H1 (cell line): Measurements from ENCODE around the gene CEBPB. TPM values are rescaled to one million over a fixed set of nuclear protein-coding genes. Genes with fewer than 3 reads are reported as not detected.

Experiments
- CTCF ChIA-PET: fragments of 300-600 bp; sonication (Branson Sonifier 250); formaldehyde crosslinking; loops from one replicate; lab custom pipeline; 2021; ENCODE audit not compliant: partially characterized antibody; lab: Charles Lee
- POLR2A ChIA-PET: fragments of 300-600 bp; sonication (Branson Sonifier 250); formaldehyde crosslinking; loops from one replicate; lab custom pipeline; 2021; ENCODE audit warnings: inconsistent platforms; ENCODE audit not compliant: partially characterized antibody; lab: Charles Lee
- DNase-seq, 2 experiments: peaks; one replicate each; pipeline versions ENCODE4 v3.0.0 to v3.0.0-alpha.2; 2010 to 2022; ENCODE audit warnings: low spot score in 2 of 2, low read depth in 1 of 2, mixed read lengths in 1 of 2
- FAIRE-seq: peaks from 2 replicates; lab custom pipeline; 2011; peaks lifted over from hg19 to GRCh38; lab: Jason Lieb, UNC
- H2AFZ ChIP-seq: 2 replicates; pipeline ENCODE4 v1.8.1; 2012; ENCODE audit warnings: low read length, inconsistent platforms
- H2AK5ac ChIP-seq: 2 replicates; pipeline ENCODE4 v1.6.1; 2013; ENCODE audit warnings: low read depth, low read length
- H2BK120ac ChIP-seq: replicated peaks from 2 replicates; pipeline ENCODE3; 2013; ENCODE audit warnings: low read depth, low read length, inconsistent platforms
- H2BK12ac ChIP-seq: 2 replicates; pipeline ENCODE4 v1.6.1; 2013; ENCODE audit warnings: low read depth, low read length
- H2BK15ac ChIP-seq: 2 replicates; pipeline ENCODE4 v1.6.1; 2013; ENCODE audit warnings: low read length
- H2BK20ac ChIP-seq: 2 replicates; pipeline ENCODE4 v1.6.1; 2013; ENCODE audit warnings: low read length
- H2BK5ac ChIP-seq: 2 replicates; pipeline ENCODE4 v1.6.1; 2013; ENCODE audit warnings: low read depth, low read length
- H3K14ac ChIP-seq: 2 replicates; pipeline ENCODE4 v1.6.1; 2013; ENCODE audit warnings: inconsistent platforms; ENCODE audit not compliant: insufficient read length
- H3K18ac ChIP-seq: 2 replicates; pipeline ENCODE4 v1.6.1; 2013; ENCODE audit warnings: low read length; ENCODE audit errors: extremely low read depth
- H3K23ac ChIP-seq: 2 replicates; pipeline ENCODE4 v1.6.1; 2013; ENCODE audit warnings: inconsistent platforms; ENCODE audit not compliant: insufficient read length
- H3K23me2 ChIP-seq: 2 replicates; pipeline ENCODE4 v1.6.1; 2013; ENCODE audit warnings: low read depth, low read length
- H3K27ac ChIP-seq: 2 replicates; pipeline ENCODE4 v1.6.1; 2011; ENCODE audit warnings: low read depth, low read length, inconsistent platforms
- H3K27me3 ChIP-seq, 4 experiments: replicated peaks in 1 of 4; 1 replicate in 1 of 4; 2 replicates in 3 of 4; pipeline versions ENCODE4 v1.6.1 to v1.8.1; 2011 to 2013; ENCODE audit warnings: low read length in 3 of 4, mild to moderate bottlenecking in 3 of 4, inconsistent platforms in 2 of 4, mixed read lengths in 2 of 4, moderate library complexity in 1 of 4; ENCODE audit not compliant: control insufficient read depth in 3 of 4, insufficient read depth in 3 of 4; ENCODE audit errors: extremely low read depth in 1 of 4
- H3K36me3 ChIP-seq, 4 experiments: 2 replicates each; pipeline versions ENCODE4 v1.6.1 to v1.8.1; 2011 to 2013; ENCODE audit warnings: mild to moderate bottlenecking in 4 of 4, low read length in 3 of 4, moderate library complexity in 2 of 4, control low read depth in 1 of 4, inconsistent platforms in 1 of 4; ENCODE audit not compliant: insufficient read depth in 4 of 4, control insufficient read depth in 2 of 4
- H3K4ac ChIP-seq: replicated peaks from 2 replicates; pipeline ENCODE3; 2013; ENCODE audit warnings: low read length, low read depth, mixed read lengths, inconsistent platforms; ENCODE audit not compliant: insufficient read length
- H3K4me1 ChIP-seq, 4 experiments: replicated peaks in 1 of 4; 1 replicate in 1 of 4; 2 replicates in 3 of 4; pipeline versions ENCODE4 v1.6.1 to v1.8.1; 2011 to 2013; ENCODE audit warnings: low read length in 3 of 4, inconsistent platforms in 2 of 4, mixed read lengths in 1 of 4; ENCODE audit not compliant: insufficient read depth in 4 of 4, control insufficient read depth in 3 of 4
- H3K4me2 ChIP-seq, 2 experiments: 2 replicates each; pipeline versions ENCODE4 v1.6.1 to v1.8.1; 2011 to 2013; ENCODE audit warnings: low read depth in 2 of 2, low read length in 2 of 2, control low read depth in 1 of 2, inconsistent platforms in 1 of 2, mild to moderate bottlenecking in 1 of 2; ENCODE audit not compliant: insufficient read depth in 1 of 2
- H3K4me3 ChIP-seq, 4 experiments: fragments of 200-600, 300-600 bp in 1 of 4; sonication (generic), shearing (Covaris generic), sonication (Bioruptor Twin) in 1 of 4; 2 replicates each; pipeline versions ENCODE4 v1.5.1 to v1.8.1; 2011 to 2016; ENCODE audit warnings: low read length in 4 of 4, low read depth in 3 of 4, control low read depth in 2 of 4, inconsistent platforms in 2 of 4, mild to moderate bottlenecking in 2 of 4, mixed read lengths in 1 of 4, moderate library complexity in 1 of 4; ENCODE audit not compliant: insufficient read depth in 2 of 4; ENCODE audit errors: extremely low read depth in 1 of 4
- H3K56ac ChIP-seq: replicated peaks from 2 replicates; pipeline ENCODE3; 2013; ENCODE audit warnings: low read depth, mild to moderate bottlenecking, mixed read lengths, low read length, inconsistent platforms; ENCODE audit not compliant: insufficient read length
- H3K79me1 ChIP-seq: 2 replicates; pipeline ENCODE4 v1.6.1; 2013; ENCODE audit warnings: low read depth, low read length, control low read depth
- H3K79me2 ChIP-seq, 2 experiments: 2 replicates each; pipeline versions ENCODE4 v1.6.1 to v1.8.1; 2012 to 2013; ENCODE audit warnings: low read length in 2 of 2, mild to moderate bottlenecking in 2 of 2, inconsistent platforms in 1 of 2; ENCODE audit not compliant: insufficient read depth in 2 of 2, control insufficient read depth in 1 of 2
- H3K9ac ChIP-seq, 4 experiments: replicated peaks in 1 of 4; 1 replicate in 1 of 4; 2 replicates in 3 of 4; pipeline versions ENCODE4 v1.6.1 to v1.8.1; 2011 to 2013; ENCODE audit warnings: low read depth in 3 of 4, low read length in 3 of 4, control low read depth in 2 of 4, mild to moderate bottlenecking in 2 of 4, moderate library complexity in 2 of 4, inconsistent platforms in 1 of 4; ENCODE audit errors: extremely low read depth in 1 of 4
- H3K9me3 ChIP-seq, 2 experiments: 2 replicates each; pipeline versions ENCODE4 v1.6.1 to v1.8.1; 2012 to 2013; ENCODE audit warnings: mild to moderate bottlenecking in 2 of 2, moderate library complexity in 2 of 2, control low read depth in 1 of 2, inconsistent platforms in 1 of 2, low read depth in 1 of 2, low read length in 1 of 2, mixed read lengths in 1 of 2; ENCODE audit not compliant: insufficient read depth in 2 of 2
- H4K20me1 ChIP-seq, 2 experiments: replicated peaks in 1 of 2; 2 replicates each; pipeline versions ENCODE3 to v1.8.1; 2011 to 2013; ENCODE audit warnings: inconsistent platforms in 2 of 2, low read length in 2 of 2, mild to moderate bottlenecking in 1 of 2; ENCODE audit not compliant: insufficient read depth in 2 of 2, control insufficient read depth in 1 of 2
- H4K5ac ChIP-seq: 2 replicates; pipeline ENCODE4 v1.6.1; 2013; ENCODE audit warnings: low read length, low read depth, mixed read lengths, inconsistent platforms; ENCODE audit not compliant: insufficient read length
- H4K8ac ChIP-seq: 2 replicates; pipeline ENCODE4 v1.8.0; 2013; ENCODE audit warnings: mild to moderate bottlenecking, moderate library complexity, low read length, inconsistent platforms; ENCODE audit not compliant: insufficient read depth; ENCODE audit errors: extremely low read depth
- H4K91ac ChIP-seq: replicated peaks from 2 replicates; pipeline ENCODE3; 2013; ENCODE audit warnings: low read length, mixed read lengths, inconsistent platforms; ENCODE audit not compliant: insufficient read length
- BACH1 ChIP-seq: IDR thresholded peaks from 2 replicates; pipeline ENCODE4 v1.6.1; 2012; ENCODE audit warnings: low read length, improper control_type of control experiment
- BCL11A ChIP-seq, 2 experiments: IDR thresholded peaks; one replicate each; pipeline ENCODE4 v1.6.1; 2011; ENCODE audit warnings: low read depth in 2 of 2, low read length in 2 of 2, mild to moderate bottlenecking in 2 of 2
- EGR1 ChIP-seq: IDR thresholded peaks from 2 replicates; pipeline ENCODE4 v1.6.1; 2011; ENCODE audit warnings: low read depth, low read length, borderline replicate concordance
- EZH2 ChIP-seq: fragments of 200-600 bp; sonication (generic); IDR thresholded peaks from 2 replicates; pipeline ENCODE4 v1.7.1; 2012; ENCODE audit warnings: low read depth, mild to moderate bottlenecking, moderate library complexity, low read length, inconsistent platforms; ENCODE audit not compliant: severe bottlenecking
- FOSL1 ChIP-seq: IDR thresholded peaks from 2 replicates; pipeline ENCODE4 v1.6.1; 2011; ENCODE audit warnings: mild to moderate bottlenecking, low read depth, low read length, moderate library complexity; ENCODE audit not compliant: insufficient read depth
- GTF2F1 ChIP-seq: IDR thresholded peaks from 2 replicates; pipeline ENCODE4 v1.6.1; 2012; ENCODE audit warnings: low read depth, low read length, improper control_type of control experiment, borderline replicate concordance
- HDAC2 ChIP-seq, 2 experiments: fragments of 300-600 bp in 1 of 2; sonication (generic) in 1 of 2; IDR thresholded peaks; 2 replicates each; pipeline ENCODE4 v1.6.1; 2011 to 2012; ENCODE audit warnings: low read depth in 2 of 2, low read length in 2 of 2, mild to moderate bottlenecking in 2 of 2, moderate library complexity in 2 of 2, borderline replicate concordance in 1 of 2, inconsistent platforms in 1 of 2
- NRF1 ChIP-seq: IDR thresholded peaks from 2 replicates; pipeline ENCODE4 v1.6.1; 2011; ENCODE audit warnings: mild to moderate bottlenecking, low read depth, low read length, improper control_type of control experiment
- RNF2 ChIP-seq: fragments of 200-900, 300-1000 bp; sonication (generic); IDR thresholded peaks from 2 replicates; pipeline ENCODE4 v1.7.1; 2016; ENCODE audit warnings: borderline replicate concordance, low read depth, mild to moderate bottlenecking, antibody characterized with exemption, low read length; ENCODE audit not compliant: poor library complexity, severe bottlenecking; ENCODE audit errors: missing control alignments
- SP1 ChIP-seq: IDR thresholded peaks from 2 replicates; pipeline ENCODE4 v1.6.1; 2011; ENCODE audit warnings: low read depth, low read length
- SP2 ChIP-seq: IDR thresholded peaks from 2 replicates; pipeline ENCODE4 v1.6.1; 2012; ENCODE audit warnings: mild to moderate bottlenecking, low read length, inconsistent platforms
- SUZ12 ChIP-seq: fragments of 200-600 bp; sonication (generic); IDR thresholded peaks from 2 replicates; pipeline ENCODE4 v1.6.1; 2012; ENCODE audit warnings: mild to moderate bottlenecking, inconsistent platforms, low read length, moderate library complexity, mixed read lengths
- TCF12 ChIP-seq: IDR thresholded peaks from 2 replicates; pipeline ENCODE4 v1.6.1; 2011; ENCODE audit warnings: low read depth, mild to moderate bottlenecking, low read length
- ZNF274 ChIP-seq: IDR thresholded peaks from 2 replicates; pipeline ENCODE4 v1.7.0; 2012; ENCODE audit warnings: low read length, borderline replicate concordance; ENCODE audit errors: extremely low read depth
- WGBS, 2 experiments: shearing (Covaris generic) in 1 of 2; methylation state at CpG; one replicate each; pipeline versions ENCODE4 v1.1.6 to v1.1.7; 2013 to 2015; ENCODE audit warnings: low lambda C conversion rate in 2 of 2, mixed read lengths in 2 of 2, inconsistent platforms in 1 of 2, low coverage in 1 of 2, missing lambda C conversion rate in 1 of 2; ENCODE audit not compliant: insufficient replicate concordance in 2 of 2, insufficient coverage in 1 of 2, insufficient read length in 1 of 2; ENCODE audit errors: extremely low coverage in 1 of 2, missing lambda C conversion rate in 1 of 2; 5-methylcytosine and 5-hydroxymethylcytosine counted together
- polyA plus RNA-seq, 7 experiments: library from polyadenylated mRNA; depleted of rRNA in 3 of 7; stranded (reverse) in 5 of 7; unstranded in 2 of 7; fragments of >200 nt in 5 of 7; fragments of 200-250 nt in 2 of 7; gene quantifications; 1 replicate in 5 of 7; 2 replicates in 1 of 7; 4 replicates in 1 of 7; pipeline versions ENCODE4 v1.2.1 to v1.2.3, GENCODE V29; 2011 to 2013; ENCODE audit warnings: missing spikeins in 2 of 7, mixed read lengths in 2 of 7
- total RNA-seq: library from RNA; stranded (reverse); fragmentation: NEBNext Ultra II Directional; extraction: Animal tissue kit (Norgen Biotek cat#: 25700); gene quantifications from 2 replicates; pipeline ENCODE4 v1.2.1, GENCODE V29; 2021

The CEBPB gene
- total and polyA plus RNA-seq, 2 of the 8 experiments (the other 6 are each of a cell fraction or from before 2014, with no cell fraction given) = 7.1 to 24.1 TPM

GRCh38 chr20:50181344-50181743 is 9.3 kb upstream of the CEBPB start:
- H3K27me3 ChIP-seq = peaks cover 0 to 2% (median 0%) of the 10 kb centered on the region in 4 experiments; a peak in 1 of 7 replicates
- H2AK5ac ChIP-seq = no peak overlapping the region
- H2BK12ac ChIP-seq = no peak overlapping the region
- H3K36me3 ChIP-seq = no peaks in the 10 kb centered on the region
- POLR2A ChIA-PET = interaction anchor here (1.0 to 1.6 kb wide), 2 partner anchors 9 to 66 kb away, joined by 3 to 4 read pairs; partner anchors contain the start of gene CEBPB
- H2AFZ ChIP-seq = no peak overlapping the region
- no peak overlapping the region for H2BK15ac ChIP-seq
- H4K5ac ChIP-seq = no peak overlapping the region
- peaks cover 0 to 3% (median 0%) of the 10 kb centered on the region in 4 experiments; a peak in 2 of 7 replicates for H3K4me1 ChIP-seq
- WGBS, 2 experiments = 91% methylated on average over 10 of the region's 10 CpGs; no CpG with 5 or more reads in 1 of the 2 experiments
- FAIRE-seq (no peak), DNase-seq (no peak)
- H3K9ac ChIP-seq = no peak overlapping the region
- no peaks in the 10 kb centered on the region for H3K23me2 ChIP-seq
- no peak overlapping the region for H4K8ac ChIP-seq
- no peaks in the 10 kb centered on the region for H3K9me3 ChIP-seq
- H2BK120ac ChIP-seq = no peak overlapping the region
- H4K20me1 ChIP-seq = no peaks in the 10 kb centered on the region
- no peaks in the 10 kb centered on the region for H3K79me1 ChIP-seq
- H3K79me2 ChIP-seq = no peaks in the 10 kb centered on the region
- CTCF ChIA-PET = interaction anchor here (0.6 to 11.5 kb wide), 11 partner anchors 10 to 395 kb away, joined by 3 to 160 read pairs (median 3); partner anchors contain the start of genes PEDS1 and UBE2V1
- H3K18ac ChIP-seq = no peak overlapping the region
- no peak overlapping the region for H3K27ac ChIP-seq
- H3K23ac ChIP-seq = no peak overlapping the region
- H3K4ac ChIP-seq = no peak overlapping the region
- H2BK20ac ChIP-seq = no peak overlapping the region
- H3K4me2 ChIP-seq = no peak overlapping the region
- no peak overlapping the region for H3K56ac ChIP-seq
- H3K4me3 ChIP-seq = no peak overlapping the region
- H4K91ac ChIP-seq = no peak overlapping the region
- no peak overlapping the region for H2BK5ac ChIP-seq
- no peak overlapping the region for H3K14ac ChIP-seq
- TF ChIP-seq EGR1 = no peak
- no peak for TF ChIP-seq RNF2
- TF ChIP-seq EZH2 = no peak
- no peak for TF ChIP-seq SP2
- no peak for TF ChIP-seq TCF12
- TF ChIP-seq SP1 = no peak
- no peak for TF ChIP-seq BACH1
- no peak for TF ChIP-seq FOSL1
- TF ChIP-seq ZNF274 = no peak
- TF ChIP-seq BCL11A (IDR thresholded peaks at IDR 0.05; ENCODE audit: low read depth in 2 of 2, low read length in 2 of 2) = no peak
- TF ChIP-seq HDAC2 (IDR thresholded peaks at IDR 0.05; ENCODE audit: borderline replicate concordance in 1 of 2, low read depth in 2 of 2, low read length in 2 of 2) = no peak
- TF ChIP-seq GTF2F1 = no peak
- TF ChIP-seq NRF1 = no peak
- TF ChIP-seq SUZ12 = no peak
